NCI-H2081 (cell line): ENCODE measurements around the gene KCNN1.
"Not testable (repeated sequence)": the region's sequence is repeated elsewhere in the genome, so short reads cannot be mapped to it uniquely, and the experiment has no call there.

Source experiments
- DNase-seq, 2 experiments: peaks; one replicate each; lab custom pipeline; 2025; lab: John Stamatoyannopoulos, UW

Gene KCNN1

DNA sequence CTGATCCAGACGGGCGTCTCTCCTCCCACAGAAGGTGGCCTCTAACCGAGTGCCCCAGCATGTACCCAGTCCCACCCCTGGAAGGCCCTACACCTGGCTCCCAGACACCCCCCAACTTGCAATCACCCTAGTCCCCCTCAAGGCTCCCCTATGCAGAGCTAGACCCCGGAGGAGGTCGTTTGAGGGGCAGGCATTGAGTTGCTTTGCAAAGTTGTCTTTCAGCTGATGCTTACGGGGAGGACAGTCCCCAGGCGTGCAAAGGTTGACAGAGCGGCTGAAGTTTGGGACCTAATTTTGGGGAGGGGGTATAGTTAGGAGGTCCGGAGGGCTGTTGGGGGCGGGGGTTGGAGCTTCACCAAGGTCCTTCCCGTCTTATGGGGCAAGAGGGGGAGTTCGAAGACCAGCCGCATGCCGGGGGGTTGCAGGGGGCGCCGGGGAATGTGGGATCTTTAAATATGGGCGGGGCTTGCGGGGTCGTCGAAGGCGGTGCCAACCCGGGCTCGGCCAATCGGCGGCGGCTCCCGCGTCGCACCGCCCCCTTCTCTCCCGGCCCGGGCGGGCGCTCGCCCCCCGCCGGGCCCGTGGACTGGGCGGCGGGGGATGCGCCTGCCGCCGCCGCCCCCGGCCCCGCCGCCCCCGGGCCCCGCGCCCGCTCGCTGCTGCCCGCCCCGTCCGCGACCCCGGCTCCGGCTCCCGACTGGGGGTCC, at the start of gene KCNN1:
KCNN1 (plus strand) TSS at position 558 of the 707 bp plus-strand sequence. CDS start 6,782 bp downstream, outside the sequence.
- DNase-seq = no peak

DNA sequence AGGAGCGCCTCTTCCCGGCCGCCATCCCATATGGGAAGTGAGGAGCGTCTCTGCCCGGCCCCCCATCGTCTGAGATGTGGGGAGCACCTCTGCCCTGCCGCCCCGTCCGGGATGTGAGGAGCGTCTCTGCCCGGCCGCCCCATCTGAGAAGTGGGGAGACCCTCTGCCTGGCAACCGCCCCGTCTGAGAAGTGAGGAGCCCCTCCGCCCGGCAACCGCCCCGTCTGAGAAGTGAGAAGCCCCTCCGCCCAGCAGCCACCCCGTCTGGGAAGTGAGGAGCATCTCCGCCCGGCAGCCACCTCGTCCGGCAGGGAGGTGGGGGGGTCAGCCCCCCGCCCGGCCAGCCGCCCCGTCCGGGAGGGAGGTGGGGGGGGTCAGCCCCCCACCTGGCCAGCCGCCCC, 48.8 kb upstream of the KCNN1 start:
- DNase-seq = not testable (repeated sequence)

DNA sequence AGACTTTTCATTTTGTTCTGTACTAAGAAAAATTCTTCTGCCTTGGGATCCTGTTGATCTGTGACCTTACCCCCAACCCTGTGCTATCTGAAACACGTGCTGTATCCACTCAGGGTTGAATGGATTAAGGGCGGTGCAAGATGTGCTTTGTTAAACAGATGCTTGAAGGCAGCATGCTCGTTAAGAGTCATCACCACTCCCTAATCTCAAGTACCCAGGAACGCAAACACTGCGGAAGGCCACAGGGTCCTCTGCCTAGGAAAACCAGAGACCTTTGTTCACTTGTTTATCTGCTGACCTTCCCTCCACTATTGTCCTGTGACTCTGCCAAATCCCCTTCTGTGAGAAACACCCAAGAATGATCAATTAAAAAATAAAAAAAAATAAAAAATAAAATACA, 47.8 kb upstream of the KCNN1 start:
- DNase-seq = not testable (repeated sequence)

DNA sequence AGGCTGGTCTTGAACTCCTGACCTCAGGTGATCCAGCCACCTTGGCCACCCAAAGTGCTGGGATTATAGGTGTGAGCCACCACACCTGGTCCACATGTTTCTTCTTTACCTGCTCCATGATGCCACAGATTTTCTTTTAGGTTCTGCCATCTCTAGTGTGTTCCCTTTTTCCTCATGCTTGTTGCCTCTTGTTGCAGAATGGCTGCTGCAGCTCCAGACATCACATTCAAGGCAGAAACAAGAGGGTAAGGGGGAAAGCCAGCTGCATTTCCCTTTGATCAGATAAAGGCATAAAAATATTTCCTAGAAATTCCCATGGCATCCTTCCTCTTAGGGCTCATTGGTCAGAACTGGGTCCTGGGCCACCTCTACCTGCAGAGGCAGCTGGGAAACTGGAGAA, 46.4 kb upstream of the KCNN1 start:
- no peak for DNase-seq

DNA sequence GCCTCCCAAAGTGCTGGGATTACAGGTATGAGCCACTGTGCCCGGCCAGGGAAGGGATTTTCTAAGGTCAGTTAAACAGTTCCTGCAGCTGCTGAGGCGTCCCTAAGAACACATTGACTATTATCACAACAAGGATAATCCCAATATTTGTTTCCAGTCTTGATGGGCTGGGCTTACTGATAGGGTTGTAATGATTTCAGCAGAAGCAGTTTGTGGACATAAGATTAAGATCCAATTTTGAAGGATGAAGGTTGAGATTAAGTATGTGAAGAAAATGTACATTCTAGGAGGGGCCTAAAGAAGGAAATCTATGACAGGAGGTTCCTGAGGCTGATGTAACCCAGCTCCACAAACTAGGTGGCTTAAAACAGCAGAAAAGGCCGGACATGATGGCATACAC, 44.8 kb upstream of the KCNN1 start:
- DNase-seq = no peak

DNA sequence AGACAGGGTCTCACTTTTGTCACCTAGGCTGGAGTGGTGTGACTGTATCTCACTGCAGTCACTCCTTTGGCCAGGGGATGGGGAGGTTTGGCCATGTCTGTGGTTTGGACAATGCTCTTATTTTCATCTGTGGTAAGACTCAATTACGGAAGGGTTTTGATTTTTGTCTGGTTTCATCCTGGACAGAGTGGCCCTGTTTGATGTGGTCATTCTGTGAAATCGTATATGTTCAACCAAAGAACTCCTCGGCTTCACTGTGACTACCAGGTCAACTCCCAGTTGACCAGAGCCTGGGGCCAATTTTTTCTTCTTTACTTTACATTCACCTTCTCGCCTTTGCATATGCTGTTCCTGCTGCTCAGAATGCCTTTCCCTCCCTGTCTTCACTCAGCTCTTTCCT, 40.9 kb upstream of the KCNN1 start:
- DNase-seq = no peak

DNA sequence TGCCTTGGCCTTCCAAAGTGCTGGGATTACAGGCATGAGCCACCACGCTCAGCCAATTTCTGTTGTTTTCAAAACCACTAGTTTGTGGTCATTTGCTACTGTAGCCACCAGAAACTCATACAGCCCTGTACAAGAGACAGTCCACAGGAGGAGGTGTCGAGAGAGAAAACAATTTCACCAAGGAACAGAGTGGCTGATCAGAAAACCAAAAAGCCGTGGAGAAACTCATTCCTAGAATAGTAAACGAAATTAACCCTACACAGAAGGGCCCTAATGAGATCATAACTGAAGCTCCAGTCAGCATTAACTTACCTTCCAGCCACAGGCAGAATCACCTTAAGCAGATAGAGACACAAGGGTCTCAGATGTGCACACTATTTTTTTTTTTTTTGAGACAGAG, 37.9 kb upstream of the KCNN1 start:
- no peak for DNase-seq

DNA sequence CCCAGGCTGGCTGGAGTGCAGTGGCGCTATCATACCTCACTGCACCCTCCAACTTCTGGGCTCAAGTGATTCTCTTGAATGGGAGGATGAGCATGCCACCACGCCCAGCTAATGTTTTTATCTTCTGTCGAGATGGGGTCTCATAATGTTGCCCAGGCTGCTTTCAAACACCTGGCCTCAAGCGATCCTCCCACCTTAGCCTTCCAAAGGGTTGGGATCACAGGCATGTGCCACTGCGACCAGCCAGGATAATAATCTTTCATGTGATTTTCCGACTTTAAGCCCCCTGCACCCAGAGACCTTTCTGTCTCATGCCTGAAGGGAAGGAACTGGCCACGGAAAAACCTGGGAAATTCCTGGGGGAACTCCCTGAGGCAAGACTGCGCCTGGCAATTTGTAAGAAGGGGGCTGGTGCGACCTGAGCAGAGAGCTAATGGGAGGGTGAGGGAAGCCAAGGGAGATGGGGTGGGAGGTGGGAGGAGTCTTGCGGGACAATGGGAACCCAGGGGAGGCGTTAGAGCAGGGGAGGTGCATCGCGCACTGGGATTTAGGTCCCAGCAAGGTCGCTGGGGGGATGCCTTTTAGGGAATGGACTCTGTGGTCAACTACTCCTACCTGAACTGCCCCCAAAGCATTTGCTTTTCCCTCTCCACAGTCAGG, 35.2 kb upstream of the KCNN1 start:
- DNase-seq = no peak

DNA sequence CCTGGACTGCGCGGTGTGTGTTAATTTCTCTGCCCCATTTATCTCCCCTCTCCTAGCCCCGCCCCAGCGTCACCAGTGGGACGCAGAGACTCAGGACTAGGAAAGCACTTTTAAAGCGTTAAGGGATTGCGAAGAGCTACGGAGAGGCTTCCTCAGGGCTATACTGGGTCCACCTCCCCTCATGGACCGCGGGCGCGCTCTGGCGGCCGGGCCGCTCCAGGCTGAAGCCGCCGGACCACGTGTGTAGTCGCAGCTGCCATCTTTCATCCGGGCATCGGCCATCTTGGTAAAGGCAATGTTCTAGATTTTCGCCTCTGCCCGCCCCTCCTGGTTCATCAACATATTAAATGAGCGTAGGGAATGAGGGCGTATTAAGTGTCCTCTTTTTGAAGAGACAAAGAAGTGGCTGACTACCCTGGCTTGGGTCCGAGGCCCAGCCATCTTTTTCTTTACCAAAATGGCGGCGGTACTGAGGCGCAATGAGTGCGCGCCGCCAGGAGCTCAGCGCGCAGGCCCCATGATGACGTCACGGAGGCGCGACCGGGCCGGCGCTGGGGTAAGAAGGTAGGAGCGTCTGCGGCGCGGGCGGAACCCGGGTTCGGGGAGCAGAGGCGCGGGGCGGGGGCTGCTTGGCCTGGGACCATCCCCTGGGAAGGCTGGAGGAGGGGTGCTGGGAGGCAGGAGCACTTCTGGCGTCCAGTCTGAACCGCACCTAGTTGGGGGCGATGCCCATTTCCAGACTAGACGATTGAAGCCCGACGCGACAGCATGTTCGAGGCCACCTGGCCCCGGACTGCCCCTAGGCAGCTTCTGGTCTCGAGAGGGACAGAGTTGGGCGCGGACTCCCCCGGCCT, 34.2 kb upstream of the KCNN1 start, which contains the start of gene CCDC124:
CCDC124 (plus strand) TSS at position 531 of the 854 bp plus-strand sequence. CDS start 3,406 bp downstream, outside the sequence.
- peak; percentile 85 to 89 for DNase-seq

DNA sequence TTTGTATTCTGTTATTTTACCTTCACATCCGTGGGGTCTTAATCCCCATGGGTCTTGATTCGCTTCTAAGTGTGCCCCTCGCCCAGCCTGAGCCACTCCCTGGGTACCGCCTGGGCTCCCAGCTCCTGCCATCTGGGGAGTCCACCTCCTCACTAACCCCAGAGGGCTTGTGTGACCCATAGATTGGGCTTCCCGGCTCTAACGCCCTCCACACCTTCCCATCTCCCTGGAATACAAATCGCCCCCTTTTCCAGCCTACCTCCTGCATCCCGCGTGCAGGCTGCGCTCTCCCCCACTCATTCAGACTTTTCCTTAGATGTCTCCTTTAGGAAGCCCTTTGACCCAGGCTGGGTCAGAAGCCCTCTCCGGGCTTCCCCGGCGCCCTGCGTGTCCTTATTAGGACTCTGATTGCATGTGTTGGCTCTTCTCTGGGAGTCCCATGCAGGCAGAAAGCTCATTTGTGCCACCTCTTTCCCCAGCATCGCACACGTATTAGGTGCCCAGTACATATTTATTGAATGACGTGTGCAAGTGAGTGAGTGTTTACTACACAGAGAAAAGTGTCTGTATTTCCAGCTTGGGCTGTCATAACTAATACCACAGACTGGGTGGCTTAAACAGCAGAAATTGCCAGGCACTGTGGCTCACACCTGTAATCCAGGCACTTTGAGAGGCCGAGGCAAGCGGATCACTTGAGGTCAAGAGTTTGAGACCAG, 33.3 kb upstream of the KCNN1 start:
- no peak for DNase-seq

DNA sequence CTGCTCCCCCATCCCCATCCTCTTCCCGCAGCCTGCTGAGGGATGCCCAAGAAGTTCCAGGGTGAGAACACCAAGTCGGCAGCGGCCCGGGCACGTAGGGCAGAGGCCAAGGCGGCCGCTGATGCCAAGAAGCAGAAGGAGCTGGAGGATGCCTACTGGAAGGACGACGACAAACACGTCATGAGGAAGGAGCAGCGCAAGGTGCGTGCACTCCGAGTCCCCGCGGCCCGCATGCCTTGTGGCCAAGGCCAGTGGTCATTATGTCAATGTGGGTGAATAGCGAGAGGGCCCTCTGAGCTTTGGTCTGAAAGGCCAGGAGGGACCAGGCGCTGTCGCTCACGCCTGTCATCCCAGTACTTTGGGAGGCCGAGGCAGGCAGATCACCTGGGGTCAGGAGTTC, 30.5 kb upstream of the KCNN1 start:
- no peak for DNase-seq

DNA sequence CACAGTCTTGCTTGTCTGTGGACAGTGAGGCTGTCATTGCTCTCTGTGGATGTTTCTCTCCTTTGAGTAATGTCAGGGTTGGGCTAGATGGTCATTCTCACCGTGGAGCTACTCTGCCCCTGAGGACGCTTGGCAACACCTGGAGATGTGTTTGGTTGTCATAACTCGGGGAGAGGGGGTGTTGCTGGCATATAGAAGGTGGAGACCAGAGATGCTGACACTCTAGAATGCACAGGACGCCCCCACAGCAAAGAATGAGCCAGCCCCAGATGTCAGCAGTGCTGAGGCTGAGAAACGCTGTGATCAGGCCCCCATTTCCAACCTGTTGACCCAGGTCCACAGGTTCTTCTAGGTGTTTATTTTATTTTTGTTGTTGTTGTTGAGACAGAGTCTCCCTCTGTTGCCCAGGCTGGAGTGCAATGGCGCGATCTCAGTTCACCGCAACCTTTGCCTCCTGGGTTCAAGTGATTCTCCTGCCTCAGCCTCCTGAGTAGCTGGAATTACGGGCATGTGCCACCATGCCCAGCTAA, 29.5 kb upstream of the KCNN1 start:
- no peak for DNase-seq

DNA sequence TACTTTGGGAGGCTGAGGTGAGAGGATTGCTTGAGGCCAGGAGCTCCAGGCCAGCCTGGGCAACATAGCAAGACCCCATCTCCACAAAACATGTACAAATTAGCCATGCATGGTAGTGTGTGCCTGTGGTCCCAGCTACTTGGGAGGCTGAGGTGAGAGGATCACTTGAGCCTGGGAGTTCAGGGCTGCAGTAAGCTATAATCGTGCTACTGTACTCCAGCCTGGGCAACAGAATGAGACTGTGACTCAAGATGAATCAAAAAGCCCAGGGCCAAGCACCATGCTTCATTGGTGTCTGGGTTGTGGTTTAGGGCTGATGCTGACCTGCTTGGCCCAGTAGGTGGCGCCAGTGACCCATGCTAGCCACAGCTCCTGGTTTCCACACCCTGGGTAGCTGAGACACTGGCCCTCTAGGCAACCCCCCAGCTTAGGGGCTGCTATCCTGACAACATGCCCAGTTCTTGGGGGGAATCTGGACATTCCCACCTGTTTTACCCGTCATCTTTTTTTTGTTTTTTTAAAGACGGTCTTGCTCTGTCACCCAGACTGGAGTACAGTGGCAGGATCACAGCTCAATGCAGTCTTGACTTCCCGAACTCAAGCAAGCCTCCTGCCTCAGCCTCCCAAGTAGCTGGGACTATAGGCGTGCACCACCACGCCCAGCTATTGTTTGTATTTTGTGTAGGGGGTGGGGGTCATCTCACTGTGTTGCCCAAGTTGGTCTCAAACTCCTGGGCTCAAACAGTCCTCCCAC, 28.6 kb upstream of the KCNN1 start:
- peak; percentile 23 to 48 for DNase-seq

DNA sequence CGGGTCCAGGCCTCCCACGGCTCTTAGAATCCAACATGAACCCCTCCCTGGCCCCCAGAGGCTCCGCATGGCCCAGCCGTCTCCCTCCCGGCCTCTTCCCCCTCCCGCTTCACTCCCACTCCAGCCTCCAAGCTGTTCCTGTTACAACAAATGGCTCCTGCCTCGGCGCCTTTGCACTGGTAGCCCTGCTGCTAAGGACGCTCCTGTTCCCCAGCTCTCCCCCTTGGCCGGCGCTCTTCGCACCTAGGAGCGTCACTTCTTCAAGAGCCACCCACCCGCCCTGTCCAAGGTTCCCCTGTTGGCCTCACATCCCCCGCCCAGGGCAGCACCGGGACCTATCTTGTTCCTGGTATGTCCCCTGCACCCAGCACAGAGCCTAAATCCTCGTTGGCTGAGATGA, 24.7 kb upstream of the KCNN1 start:
- no peak for DNase-seq

DNA sequence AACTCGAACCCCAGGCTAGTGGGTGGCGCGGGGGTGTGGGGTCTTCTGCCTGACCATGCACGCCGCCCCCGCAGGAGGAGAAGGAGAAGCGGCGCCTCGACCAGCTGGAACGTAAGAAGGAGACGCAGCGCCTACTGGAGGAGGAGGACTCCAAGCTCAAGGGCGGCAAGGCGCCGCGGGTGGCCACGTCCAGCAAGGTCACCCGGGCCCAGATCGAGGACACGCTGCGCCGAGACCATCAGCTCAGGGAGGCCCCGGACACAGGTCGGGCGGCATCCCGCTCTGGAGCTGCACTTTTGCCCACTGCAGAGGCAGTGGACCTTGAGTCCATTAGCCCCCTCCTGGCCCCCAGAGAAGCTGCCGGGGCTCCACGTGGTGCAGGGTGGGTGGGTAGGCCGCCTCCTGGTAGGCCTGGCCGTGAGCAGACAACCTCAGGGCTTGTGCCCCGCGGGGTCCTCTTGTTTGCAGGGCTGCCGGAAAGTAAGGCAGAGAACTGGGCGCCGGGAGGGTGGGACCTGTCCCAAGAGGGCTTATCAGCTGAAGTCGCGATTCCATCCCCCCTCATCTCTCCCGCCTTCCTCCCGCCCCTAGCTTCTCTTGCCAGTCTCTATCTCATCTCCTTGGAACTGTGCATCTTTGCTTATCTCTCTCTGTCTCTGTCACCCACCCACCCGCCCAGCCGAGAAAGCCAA, 24.2 kb upstream of the KCNN1 start:
- DNase-seq = no peak

DNA sequence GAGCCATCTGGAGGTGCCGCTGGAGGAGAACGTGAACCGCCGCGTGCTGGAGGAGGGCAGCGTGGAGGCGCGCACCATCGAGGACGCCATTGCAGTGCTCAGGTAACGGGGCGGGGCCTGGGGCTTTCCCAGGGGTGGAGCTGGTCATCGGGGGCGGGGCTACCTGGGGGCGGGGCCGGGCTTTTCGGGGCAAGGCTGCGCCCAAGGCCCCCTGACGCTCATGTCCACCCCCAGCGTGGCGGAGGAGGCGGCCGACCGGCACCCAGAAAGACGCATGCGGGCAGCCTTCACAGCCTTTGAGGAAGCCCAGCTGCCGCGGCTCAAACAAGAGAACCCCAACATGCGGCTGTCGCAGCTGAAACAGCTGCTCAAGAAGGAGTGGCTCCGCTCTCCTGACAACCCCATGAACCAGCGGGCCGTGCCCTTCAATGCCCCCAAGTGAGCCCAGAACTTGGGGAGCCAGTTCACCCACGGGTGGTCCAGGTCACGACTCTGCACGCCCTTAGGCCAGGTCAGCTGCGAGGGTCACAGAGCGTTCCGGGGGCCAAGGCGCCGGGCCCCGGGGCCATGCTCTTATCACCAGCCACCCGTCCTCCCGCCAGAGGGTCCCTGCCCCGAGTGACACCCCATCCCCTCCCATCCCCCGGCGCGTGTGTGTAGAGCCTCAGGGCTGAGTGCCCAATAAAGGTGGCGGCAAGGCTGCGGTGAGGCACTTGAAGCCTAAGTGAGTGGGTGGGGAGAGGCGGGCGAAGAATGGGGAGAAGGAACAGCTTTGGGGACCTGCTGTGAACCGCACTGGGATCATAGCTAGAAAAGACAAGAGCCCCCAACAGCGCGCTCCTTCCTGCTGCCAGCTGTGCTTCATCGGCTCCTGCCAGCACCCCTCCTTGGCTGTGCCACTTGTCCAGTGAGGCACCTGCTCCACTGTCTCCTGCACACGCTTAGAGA, 23.4 kb upstream of the KCNN1 start:
- no peak for DNase-seq

DNA sequence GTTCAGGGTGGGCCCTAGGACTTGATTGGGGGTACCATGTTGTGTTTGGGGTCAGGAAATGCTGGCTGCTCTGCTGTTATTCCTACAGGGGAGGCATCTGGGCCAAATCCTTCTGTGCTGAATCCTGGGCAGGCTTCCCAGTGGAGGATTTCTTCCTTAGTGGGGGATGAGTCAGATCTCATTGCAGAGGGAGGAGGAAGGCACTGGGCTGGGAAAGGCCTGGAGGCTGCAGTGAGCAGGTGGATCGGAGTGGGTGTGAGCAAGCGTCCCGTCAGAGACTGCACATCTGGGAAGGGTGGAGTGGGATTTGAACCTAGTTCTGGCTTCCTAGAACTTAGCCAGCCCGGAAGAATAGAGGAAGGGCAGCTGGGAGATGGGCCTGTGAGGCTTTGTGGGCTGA, 22.6 kb upstream of the KCNN1 start:
- DNase-seq = no peak

DNA sequence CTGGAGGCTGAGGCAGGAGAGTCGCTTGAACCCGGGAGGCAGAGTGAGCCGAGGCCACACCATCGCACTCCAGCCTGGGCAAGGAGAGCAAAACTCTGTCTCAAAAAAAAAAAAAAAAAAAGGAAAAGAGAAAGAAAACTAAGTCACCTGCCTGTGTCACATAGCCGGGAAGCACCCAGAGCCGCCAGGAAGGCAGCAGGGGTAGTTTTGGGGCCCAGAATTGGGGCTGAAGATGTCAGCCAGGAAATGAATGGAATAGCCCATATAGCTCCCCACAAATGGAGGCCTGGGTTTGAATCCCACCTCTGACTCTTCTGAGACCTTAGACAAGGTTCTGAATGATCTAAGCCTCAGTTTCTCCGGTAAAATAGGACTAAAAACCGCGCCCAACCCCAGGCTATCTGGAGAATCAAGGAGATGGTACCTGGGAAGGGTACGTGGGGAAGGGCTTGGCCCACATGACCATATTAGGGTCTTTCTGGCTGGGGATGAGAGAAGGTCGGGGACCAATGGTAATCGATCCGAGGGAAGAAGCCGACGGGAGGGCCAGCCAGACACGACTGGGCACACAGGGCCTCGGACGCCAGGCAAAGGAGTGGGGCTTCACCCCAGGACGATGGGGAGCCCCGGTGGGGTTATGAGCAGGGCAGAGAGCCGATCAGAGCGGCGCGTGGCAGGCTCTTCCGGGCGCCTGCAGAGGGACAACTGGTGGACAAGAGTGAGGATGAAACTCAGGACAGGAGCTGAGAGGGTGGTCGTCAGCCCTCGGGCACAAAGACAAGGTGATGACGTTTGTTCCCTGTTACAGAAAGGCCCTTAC, 19.7 kb upstream of the KCNN1 start:
- DNase-seq = no peak
